MM.1S (cell line): ENCODE results near the gene INTS7.

ENCODE experiments used
- DNase-seq: peaks from one replicate; pipeline ENCODE4 v3.0.0-alpha.2; 2015
- H2AFZ ChIP-seq: fragments of 300-600 bp; sonication (generic); 2 replicates; pipeline ENCODE4 v1.6.0; 2016; ENCODE audit warnings: antibody characterized with exemption, low read length
- H3F3A ChIP-seq: fragments of 300-600 bp; sonication (generic); 2 replicates; pipeline ENCODE4 v1.6.1; 2016; ENCODE audit warnings: mild to moderate bottlenecking, antibody characterized with exemption, low read length, moderate library complexity, mixed read lengths; ENCODE audit not compliant: insufficient read depth
- H3K27ac ChIP-seq: fragments of 300-600 bp; sonication (generic); 2 replicates; pipeline ENCODE4 v1.5.1; 2016; ENCODE audit warnings: mild to moderate bottlenecking, low read length
- H3K27me3 ChIP-seq: fragments of 300-600 bp; sonication (generic); replicated peaks from 2 replicates; pipeline ENCODE4 v1.6.0; 2016; ENCODE audit warnings: low read length; ENCODE audit not compliant: insufficient read depth
- H3K36me3 ChIP-seq: fragments of 300-600 bp; sonication (generic); replicated peaks from 2 replicates; pipeline ENCODE4 v1.6.1; 2016; ENCODE audit warnings: mild to moderate bottlenecking, low read length, mixed read lengths; ENCODE audit not compliant: insufficient read depth
- H3K4me1 ChIP-seq: fragments of 300-600 bp; sonication (generic); 2 replicates; pipeline ENCODE4 v1.6.1; 2016; ENCODE audit warnings: low read length, mixed read lengths
- H3K4me2 ChIP-seq: fragments of 300-600 bp; sonication (generic); 2 replicates; pipeline ENCODE4 v1.6.0; 2016; ENCODE audit warnings: low read depth, low read length
- H3K4me3 ChIP-seq: fragments of 300-600 bp; sonication (generic); 2 replicates; pipeline ENCODE4 v1.5.1; 2016; ENCODE audit warnings: low read length, mixed read lengths
- H3K79me2 ChIP-seq: fragments of 300-600 bp; sonication (generic); 2 replicates; pipeline ENCODE4 v1.6.1; 2016; ENCODE audit warnings: mixed run types, low read length, mixed read lengths
- H3K9ac ChIP-seq: fragments of 300-600 bp; sonication (generic); 2 replicates; pipeline ENCODE4 v1.6.1; 2016; ENCODE audit warnings: low read length, mixed read lengths
- H3K9me2 ChIP-seq: fragments of 300-600 bp; sonication (generic); replicated peaks from 2 replicates; pipeline ENCODE4 v1.6.1; 2016; ENCODE audit warnings: mild to moderate bottlenecking, low read length, mixed read lengths; ENCODE audit not compliant: insufficient read depth
- H3K9me3 ChIP-seq: fragments of 300-600 bp; sonication (generic); replicated peaks from 2 replicates; pipeline ENCODE4 v1.6.1; 2016; ENCODE audit warnings: mild to moderate bottlenecking, low read length, mixed read lengths; ENCODE audit not compliant: insufficient read depth
- H4K20me1 ChIP-seq: fragments of 300-600 bp; sonication (generic); 2 replicates; pipeline ENCODE4 v1.6.1; 2016; ENCODE audit warnings: mild to moderate bottlenecking, low read length, moderate library complexity, mixed read lengths; ENCODE audit not compliant: insufficient read depth
- EZH2 ChIP-seq: fragments of 300-600 bp; sonication (generic); optimal IDR thresholded peaks from 2 replicates; pipeline ENCODE3; 2017; ENCODE audit warnings: low read depth, mild to moderate bottlenecking, antibody characterized with exemption, low read length, mixed read lengths
- EZH2phosphoT487 ChIP-seq: fragments of 300-600 bp; sonication (generic); IDR thresholded peaks from 2 replicates; pipeline ENCODE4 v1.6.1; 2018; ENCODE audit warnings: antibody characterized with exemption, low read length
- TF ChIP-seq, protein P1 (sequence below): fragments of 300-600 bp; sonication (generic); IDR thresholded peaks from 2 replicates; pipeline ENCODE4 v1.5.1; 2016; ENCODE audit warnings: antibody characterized with exemption, low read length, mixed read lengths

The INTS7 gene

DNA sequence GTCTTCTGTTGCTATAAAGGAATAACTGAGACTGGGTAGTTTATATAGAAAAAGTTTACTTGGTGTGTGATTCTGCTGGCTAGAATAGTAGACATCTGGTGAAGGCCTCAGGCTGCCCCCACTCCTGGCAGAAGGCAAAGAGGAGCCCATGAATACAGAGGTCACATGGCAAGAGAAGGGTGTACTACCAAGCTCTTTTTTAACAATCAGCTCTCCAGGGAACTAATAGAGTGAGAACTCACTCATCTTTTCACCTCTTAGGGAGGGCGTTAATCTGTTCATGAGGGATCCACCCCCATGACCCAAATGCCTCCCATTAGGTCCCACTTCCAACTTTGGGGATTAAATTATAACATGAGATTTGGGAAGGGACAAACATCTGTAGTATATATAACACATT lies 9.5 kb upstream of the INTS7 start:
- H3K9me2 ChIP-seq = no peaks in the 10 kb centered on the region
- H3K27me3 ChIP-seq = no peaks in the 10 kb centered on the region
- peaks cover 13% of the 10 kb centered on the region for H3F3A ChIP-seq
- no peak overlapping the region for H3K4me3 ChIP-seq
- H3K4me1 ChIP-seq = peaks cover 12% of the 10 kb centered on the region
- no peak overlapping the region for H2AFZ ChIP-seq
- peaks cover 17% of the 10 kb centered on the region; the same call in 1 of the 2 replicates for H3K36me3 ChIP-seq
- peaks cover 86% of the 10 kb centered on the region for H3K79me2 ChIP-seq
- H3K9ac ChIP-seq = no peak overlapping the region
- H3K9me3 ChIP-seq = no peaks in the 10 kb centered on the region
- H3K27ac ChIP-seq = no peak overlapping the region
- peaks cover 22% of the 10 kb centered on the region; the same call in 1 of the 2 replicates for H4K20me1 ChIP-seq
- DNase-seq = no peak
- TF ChIP-seq EZH2phosphoT487 (no peak), EZH2 (no peak)
- TF ChIP-seq, protein P1, sequence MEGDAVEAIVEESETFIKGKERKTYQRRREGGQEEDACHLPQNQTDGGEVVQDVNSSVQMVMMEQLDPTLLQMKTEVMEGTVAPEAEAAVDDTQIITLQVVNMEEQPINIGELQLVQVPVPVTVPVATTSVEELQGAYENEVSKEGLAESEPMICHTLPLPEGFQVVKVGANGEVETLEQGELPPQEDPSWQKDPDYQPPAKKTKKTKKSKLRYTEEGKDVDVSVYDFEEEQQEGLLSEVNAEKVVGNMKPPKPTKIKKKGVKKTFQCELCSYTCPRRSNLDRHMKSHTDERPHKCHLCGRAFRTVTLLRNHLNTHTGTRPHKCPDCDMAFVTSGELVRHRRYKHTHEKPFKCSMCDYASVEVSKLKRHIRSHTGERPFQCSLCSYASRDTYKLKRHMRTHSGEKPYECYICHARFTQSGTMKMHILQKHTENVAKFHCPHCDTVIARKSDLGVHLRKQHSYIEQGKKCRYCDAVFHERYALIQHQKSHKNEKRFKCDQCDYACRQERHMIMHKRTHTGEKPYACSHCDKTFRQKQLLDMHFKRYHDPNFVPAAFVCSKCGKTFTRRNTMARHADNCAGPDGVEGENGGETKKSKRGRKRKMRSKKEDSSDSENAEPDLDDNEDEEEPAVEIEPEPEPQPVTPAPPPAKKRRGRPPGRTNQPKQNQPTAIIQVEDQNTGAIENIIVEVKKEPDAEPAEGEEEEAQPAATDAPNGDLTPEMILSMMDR = no peak
- H3K4me2 ChIP-seq = no peak overlapping the region

GRCh38 chr1:212042436-212042835 lies 7.1 kb upstream of the INTS7 start:
- peaks cover 29% of the 10 kb centered on the region for H3F3A ChIP-seq
- H3K36me3 ChIP-seq = peaks cover 16% of the 10 kb centered on the region; the same call in 1 of the 2 replicates
- H3K4me3 ChIP-seq = no peak overlapping the region

GRCh38 chr1:212040629-212041412 lies 5.5 kb upstream of the INTS7 start:
- H3K9me2 ChIP-seq = no peaks in the 10 kb centered on the region
- DNase-seq = peak; percentile 79

More at GRCh38 chr1:212042436-212042835, 7.1 kb upstream of the INTS7 start:
- H3K79me2 ChIP-seq = peaks cover 96% of the 10 kb centered on the region
- no peak overlapping the region for H2AFZ ChIP-seq
- DNase-seq = no peak
- no peaks in the 10 kb centered on the region for H3K27me3 ChIP-seq
- TF ChIP-seq EZH2 (no peak), EZH2phosphoT487 (no peak)
- TF ChIP-seq, protein P1 = no peak
- no peak overlapping the region for H3K27ac ChIP-seq
- H3K9ac ChIP-seq = no peak overlapping the region
- H4K20me1 ChIP-seq = peaks cover 30% of the 10 kb centered on the region; the same call in 1 of the 2 replicates
- peaks cover 30% of the 10 kb centered on the region for H3K4me1 ChIP-seq
- H3K9me2 ChIP-seq = no peaks in the 10 kb centered on the region
- H3K4me2 ChIP-seq = no peak overlapping the region
- H3K9me3 ChIP-seq = no peaks in the 10 kb centered on the region

More at GRCh38 chr1:212040629-212041412, 5.5 kb upstream of the INTS7 start:
- no peak overlapping the region for H2AFZ ChIP-seq
- no peak overlapping the region for H3K9ac ChIP-seq
- H3K4me2 ChIP-seq = peak overlapping the region; percentile 74
- peaks cover 30% of the 10 kb centered on the region for H3K4me1 ChIP-seq
- no peaks in the 10 kb centered on the region for H3K9me3 ChIP-seq
- peak overlapping the region; percentile 21 for H3K4me3 ChIP-seq
- TF ChIP-seq, protein P1 = no peak
- no peak for TF ChIP-seq EZH2
- TF ChIP-seq EZH2phosphoT487 = no peak
- H3K27me3 ChIP-seq = no peaks in the 10 kb centered on the region
- H3K79me2 ChIP-seq = peaks cover 98% of the 10 kb centered on the region
- H3F3A ChIP-seq = peaks cover 33% of the 10 kb centered on the region
- H4K20me1 ChIP-seq = peaks cover 30% of the 10 kb centered on the region; the same call in 1 of the 2 replicates
- peaks cover 12% of the 10 kb centered on the region; the same call in 1 of the 2 replicates for H3K36me3 ChIP-seq
- peak overlapping the region; percentile 39; the same call in 1 of the 2 replicates for H3K27ac ChIP-seq
